ENCODE data around the gene WDR49.

GRCh38 chr3:167497903-167498302, 155.8 kb downstream of the WDR49 start:
- TF ChIP-seq POLR2A (IDR thresholded peaks at IDR 0.05; ENCODE audit: low read length): no peak
- no peak for TF ChIP-seq GATA1 (IDR thresholded peaks at IDR 0.05; ENCODE audit: low read depth, low read length)
